GM12865 (cell line): ENCODE measurements around the gene METTL1.

Source experiments
- DNase-seq: peaks from one replicate; pipeline ENCODE4 v3.0.0; 2010; ENCODE audit warnings: low read depth
- H3K4me3 ChIP-seq: 2 replicates; pipeline ENCODE4 v1.5.1; 2011; ENCODE audit warnings: mild to moderate bottlenecking, low read depth, low read length, control low read depth
- TF ChIP-seq, protein P1 (sequence below): IDR thresholded peaks from 2 replicates; pipeline ENCODE4 v1.5.1; 2011; ENCODE audit warnings: low read length, control low read depth, low read depth, inconsistent platforms; ENCODE audit not compliant: insufficient read depth; ENCODE audit errors: missing control alignments

METTL1 gene

DNA sequence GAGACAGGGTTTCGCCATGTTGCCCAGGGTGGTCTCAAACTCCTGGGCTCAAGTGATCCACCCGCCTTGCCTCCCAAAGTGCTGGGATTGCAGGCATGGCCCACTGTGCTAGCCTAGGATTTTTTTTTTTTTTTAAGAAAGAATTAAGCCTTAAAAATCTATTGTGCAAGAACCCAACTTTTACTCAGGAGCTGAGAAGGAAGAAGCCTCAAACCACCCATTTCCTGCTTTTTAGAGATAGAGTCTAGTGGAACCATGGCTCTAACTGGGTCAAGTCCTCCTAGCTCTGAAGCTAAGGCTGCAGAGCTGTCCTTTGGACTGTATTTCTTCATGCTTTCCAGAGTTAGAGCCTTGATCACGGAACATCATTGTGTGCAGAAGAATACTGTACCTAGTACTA, 9.3 kb upstream of the METTL1 start:
- DNase-seq, result no peak
- no peak overlapping the region for H3K4me3 ChIP-seq
- TF ChIP-seq, protein P1, sequence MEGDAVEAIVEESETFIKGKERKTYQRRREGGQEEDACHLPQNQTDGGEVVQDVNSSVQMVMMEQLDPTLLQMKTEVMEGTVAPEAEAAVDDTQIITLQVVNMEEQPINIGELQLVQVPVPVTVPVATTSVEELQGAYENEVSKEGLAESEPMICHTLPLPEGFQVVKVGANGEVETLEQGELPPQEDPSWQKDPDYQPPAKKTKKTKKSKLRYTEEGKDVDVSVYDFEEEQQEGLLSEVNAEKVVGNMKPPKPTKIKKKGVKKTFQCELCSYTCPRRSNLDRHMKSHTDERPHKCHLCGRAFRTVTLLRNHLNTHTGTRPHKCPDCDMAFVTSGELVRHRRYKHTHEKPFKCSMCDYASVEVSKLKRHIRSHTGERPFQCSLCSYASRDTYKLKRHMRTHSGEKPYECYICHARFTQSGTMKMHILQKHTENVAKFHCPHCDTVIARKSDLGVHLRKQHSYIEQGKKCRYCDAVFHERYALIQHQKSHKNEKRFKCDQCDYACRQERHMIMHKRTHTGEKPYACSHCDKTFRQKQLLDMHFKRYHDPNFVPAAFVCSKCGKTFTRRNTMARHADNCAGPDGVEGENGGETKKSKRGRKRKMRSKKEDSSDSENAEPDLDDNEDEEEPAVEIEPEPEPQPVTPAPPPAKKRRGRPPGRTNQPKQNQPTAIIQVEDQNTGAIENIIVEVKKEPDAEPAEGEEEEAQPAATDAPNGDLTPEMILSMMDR, result no peak

DNA sequence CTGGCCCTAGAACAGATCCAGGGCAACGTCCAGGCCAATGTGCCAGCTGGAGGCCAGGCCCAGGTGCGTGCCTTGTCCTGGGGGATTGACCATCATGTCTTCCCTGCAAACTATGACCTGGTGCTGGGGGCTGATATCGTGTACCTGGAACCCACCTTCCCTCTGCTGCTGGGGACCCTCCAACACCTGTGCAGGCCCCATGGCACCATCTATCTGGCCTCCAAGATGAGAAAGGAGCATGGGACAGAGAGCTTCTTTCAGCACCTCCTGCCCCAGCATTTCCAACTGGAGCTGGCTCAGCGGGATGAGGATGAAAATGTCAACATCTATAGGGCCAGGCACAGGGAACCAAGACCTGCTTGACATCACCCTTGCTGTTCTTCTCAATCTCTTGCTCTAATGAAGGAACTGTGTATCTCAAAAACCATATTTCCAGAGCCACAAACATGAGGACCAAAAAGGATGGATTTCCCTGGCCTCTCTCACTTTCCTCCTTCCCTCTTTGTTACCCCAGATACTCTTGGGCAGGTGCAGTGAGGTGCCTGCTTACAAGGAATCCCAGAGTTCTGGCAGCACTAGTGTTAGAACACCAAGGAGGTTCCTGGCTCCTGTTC, 8.5 kb upstream of the METTL1 start:
- TF ChIP-seq, protein P1, result no peak
- no peak for DNase-seq
- H3K4me3 ChIP-seq, result no peak overlapping the region

DNA sequence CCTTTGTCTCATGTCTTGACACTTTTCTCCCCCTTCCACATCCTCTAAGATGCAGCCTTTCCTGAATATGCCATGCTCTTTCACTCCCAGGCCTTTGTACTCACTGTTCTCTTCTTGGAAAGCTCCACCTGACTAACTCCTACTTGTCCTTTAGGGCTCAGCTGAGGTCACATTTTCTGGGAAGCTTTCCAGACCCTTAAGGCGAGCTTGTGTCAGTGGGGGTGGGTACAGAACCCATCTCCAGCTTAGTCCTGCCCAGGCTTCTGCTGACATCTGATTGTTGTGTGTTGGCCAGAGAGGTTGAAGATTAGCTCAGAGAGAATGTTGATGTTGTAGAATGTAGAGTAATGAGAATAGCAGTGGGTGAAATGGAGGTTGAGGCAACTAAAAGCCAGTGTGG, 7.8 kb upstream of the METTL1 start:
- no peak overlapping the region for H3K4me3 ChIP-seq
- TF ChIP-seq, protein P1, result no peak
- no peak for DNase-seq

GRCh38 chr12:57777911-57778310, 6.0 kb upstream of the METTL1 start:
- no peak overlapping the region for H3K4me3 ChIP-seq
- TF ChIP-seq, protein P1, result no peak
- DNase-seq, result no peak

- TF ChIP-seq, protein P1, result no peak
- no peak overlapping the region for H3K4me3 ChIP-seq
- no peak for DNase-seq
Measured at GRCh38 chr12:57777367-57777766, 5.5 kb upstream of the METTL1 start.

DNA sequence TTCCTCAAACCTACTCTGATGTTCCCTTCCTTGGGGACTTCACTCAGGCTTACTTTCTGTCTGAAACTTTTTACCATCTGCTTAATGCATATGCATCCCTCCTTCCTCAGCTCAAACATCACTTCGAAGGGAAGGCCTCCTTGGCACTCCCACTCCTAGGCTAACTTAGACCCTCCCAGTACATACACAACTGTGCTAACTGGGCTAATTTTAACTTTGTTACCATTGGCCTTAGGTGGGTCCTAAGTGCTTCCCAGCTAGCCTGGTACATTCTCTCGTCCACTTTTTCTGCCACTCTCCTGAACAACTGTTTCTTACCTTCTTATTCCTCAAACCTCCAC, 4.3 kb upstream of the METTL1 start:
- no peak overlapping the region for H3K4me3 ChIP-seq
- no peak for DNase-seq
- TF ChIP-seq, protein P1, result no peak

GRCh38 chr12:57775563-57776246, 3.8 kb upstream of the METTL1 start:
- TF ChIP-seq, protein P1, result peak; percentile 21
- no peak for DNase-seq
- no peak overlapping the region for H3K4me3 ChIP-seq
